ENCODE results near the gene PPP3R1.
"Not testable (repeated sequence)": the region's sequence is repeated elsewhere in the genome, so short reads cannot be mapped to it uniquely, and the experiment has no call there.

The PPP3R1 gene

GRCh38 chr2:68187329-68187728, 65.0 kb downstream of the PPP3R1 start:
- no peak for DNase-seq (ENCODE audit: low read depth)

GRCh38 chr2:68185541-68186164, 66.7 kb downstream of the PPP3R1 start:
- DNase-seq (ENCODE audit: low read depth), result peak; percentile 46

- DNase-seq (ENCODE audit: low read depth), result no peak
Observed at GRCh38 chr2:68182902-68183301, 69.4 kb downstream of the PPP3R1 start.

GRCh38 chr2:68178954-68179627, 73.2 kb downstream of the PPP3R1 start:
- no peak for DNase-seq (ENCODE audit: low read depth)

- no peak for DNase-seq (ENCODE audit: low read depth)
Observed at GRCh38 chr2:68178432-68178831, 73.9 kb downstream of the PPP3R1 start.

GRCh38 chr2:68177541-68177940, 74.8 kb downstream of the PPP3R1 start:
- DNase-seq (ENCODE audit: low read depth), result no peak

GRCh38 chr2:68176657-68177056, 75.7 kb downstream of the PPP3R1 start:
- no peak for DNase-seq (ENCODE audit: low read depth)

- not testable (repeated sequence) for DNase-seq (ENCODE audit: low read depth)
Observed at GRCh38 chr2:68175210-68175609, 77.1 kb downstream of the PPP3R1 start.

- DNase-seq (ENCODE audit: low read depth), result no peak
Observed at GRCh38 chr2:68172990-68173700, 79.2 kb downstream of the PPP3R1 start.

- DNase-seq (ENCODE audit: low read depth), result no peak
Observed at GRCh38 chr2:68172521-68172920, 79.8 kb downstream of the PPP3R1 start.

- DNase-seq (ENCODE audit: low read depth), result no peak
Observed at GRCh38 chr2:68171684-68172083, 80.6 kb downstream of the PPP3R1 start.

GRCh38 chr2:68171146-68171545, 81.2 kb downstream of the PPP3R1 start:
- DNase-seq (ENCODE audit: low read depth), result no peak

GRCh38 chr2:68169308-68169707, 83.0 kb downstream of the PPP3R1 start:
- DNase-seq (ENCODE audit: low read depth), result no peak

- no peak for DNase-seq (ENCODE audit: low read depth)
Observed at GRCh38 chr2:68167186-68167585, 85.1 kb downstream of the PPP3R1 start.

GRCh38 chr2:68163641-68164040, 88.7 kb downstream of the PPP3R1 start:
- DNase-seq (ENCODE audit: low read depth), result no peak

GRCh38 chr2:68158134-68158447, 94.2 kb downstream of the PPP3R1 start:
- DNase-seq (ENCODE audit: low read depth), result no peak

GRCh38 chr2:68157402-68158133, 94.8 kb downstream of the PPP3R1 start, which contains the start of gene PNO1:
Gene PNO1 (plus strand): TSS chr2:68157888. CDS start chr2:68157935, 47 bp downstream.
- peak; percentile 92 for DNase-seq (ENCODE audit: low read depth)

- DNase-seq (ENCODE audit: low read depth), result no peak
Observed at GRCh38 chr2:68157002-68157401, 95.3 kb downstream of the PPP3R1 start.

GRCh38 chr2:68156419-68156818, 95.9 kb downstream of the PPP3R1 start:
- no peak for DNase-seq (ENCODE audit: low read depth)

GRCh38 chr2:68155618-68156017, 96.7 kb downstream of the PPP3R1 start:
- no peak for DNase-seq (ENCODE audit: low read depth)

GRCh38 chr2:68152681-68153347, 99.5 kb downstream of the PPP3R1 start:
- DNase-seq (ENCODE audit: low read depth), result no peak

- no peak for DNase-seq (ENCODE audit: low read depth)
Observed at GRCh38 chr2:68151037-68151436, 101.3 kb downstream of the PPP3R1 start.
